LNCaP clone FGC (cell line): Measurements from ENCODE around the gene PFKM.

ENCODE experiments used
- DNase-seq: peaks from one replicate; pipeline ENCODE4 v3.0.0-alpha.2; 2011; ENCODE audit warnings: low read depth
- H3K4me3 ChIP-seq: 2 replicates; pipeline ENCODE4 v1.5.1; 2011; ENCODE audit warnings: mild to moderate bottlenecking, low read depth, low read length, control low read depth
- TF ChIP-seq, protein P1 (sequence below): IDR thresholded peaks from 2 replicates; pipeline ENCODE4 v1.5.1; 2012; ENCODE audit warnings: mild to moderate bottlenecking; ENCODE audit not compliant: control insufficient read depth, insufficient read depth; ENCODE audit errors: extremely low read depth

The PFKM gene

DNA sequence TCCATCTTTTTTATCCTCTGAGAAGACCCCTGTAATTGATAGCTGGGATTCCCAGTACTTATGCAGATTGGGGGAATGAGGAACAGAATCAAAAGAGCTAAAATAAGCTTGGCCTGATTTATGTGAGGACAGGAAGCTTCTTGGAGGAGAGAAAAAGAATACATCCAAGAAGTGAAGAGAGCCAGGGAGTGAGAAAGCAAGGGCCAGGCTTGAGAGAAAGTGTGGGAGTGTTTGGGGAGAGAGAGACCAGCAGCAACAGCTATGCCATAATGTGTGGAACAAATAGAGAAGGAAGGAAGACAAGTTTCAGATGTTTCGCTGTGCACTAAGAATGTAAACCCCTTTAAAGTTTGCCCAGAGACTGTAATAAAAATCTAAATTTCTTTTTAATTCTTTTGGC lies 60.3 kb downstream of the PFKM start:
- TF ChIP-seq, protein P1, sequence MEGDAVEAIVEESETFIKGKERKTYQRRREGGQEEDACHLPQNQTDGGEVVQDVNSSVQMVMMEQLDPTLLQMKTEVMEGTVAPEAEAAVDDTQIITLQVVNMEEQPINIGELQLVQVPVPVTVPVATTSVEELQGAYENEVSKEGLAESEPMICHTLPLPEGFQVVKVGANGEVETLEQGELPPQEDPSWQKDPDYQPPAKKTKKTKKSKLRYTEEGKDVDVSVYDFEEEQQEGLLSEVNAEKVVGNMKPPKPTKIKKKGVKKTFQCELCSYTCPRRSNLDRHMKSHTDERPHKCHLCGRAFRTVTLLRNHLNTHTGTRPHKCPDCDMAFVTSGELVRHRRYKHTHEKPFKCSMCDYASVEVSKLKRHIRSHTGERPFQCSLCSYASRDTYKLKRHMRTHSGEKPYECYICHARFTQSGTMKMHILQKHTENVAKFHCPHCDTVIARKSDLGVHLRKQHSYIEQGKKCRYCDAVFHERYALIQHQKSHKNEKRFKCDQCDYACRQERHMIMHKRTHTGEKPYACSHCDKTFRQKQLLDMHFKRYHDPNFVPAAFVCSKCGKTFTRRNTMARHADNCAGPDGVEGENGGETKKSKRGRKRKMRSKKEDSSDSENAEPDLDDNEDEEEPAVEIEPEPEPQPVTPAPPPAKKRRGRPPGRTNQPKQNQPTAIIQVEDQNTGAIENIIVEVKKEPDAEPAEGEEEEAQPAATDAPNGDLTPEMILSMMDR: no peak
- no peak overlapping the region for H3K4me3 ChIP-seq
- no peak for DNase-seq

DNA sequence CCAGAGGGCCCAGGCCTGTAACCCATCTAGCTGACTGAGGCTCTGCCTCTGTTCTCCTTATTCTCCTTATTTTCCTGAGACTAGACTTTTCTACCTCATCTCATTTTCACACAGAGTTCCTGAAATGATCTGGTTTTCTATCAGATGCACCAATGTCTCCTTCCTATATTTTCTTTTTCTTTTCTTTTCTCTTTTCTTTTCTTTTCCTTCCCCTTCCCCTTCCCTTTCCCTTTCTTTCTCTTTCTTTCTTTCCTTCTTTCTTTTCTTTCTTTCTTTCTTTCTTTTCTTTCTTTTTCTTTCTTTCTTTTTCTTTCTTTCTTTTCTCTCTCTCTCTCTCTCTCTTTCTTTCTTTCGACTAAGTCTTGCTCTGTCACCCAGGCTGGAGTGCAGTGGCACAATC lies 61.3 kb downstream of the PFKM start:
- TF ChIP-seq, protein P1: no peak
- DNase-seq: no peak

DNA sequence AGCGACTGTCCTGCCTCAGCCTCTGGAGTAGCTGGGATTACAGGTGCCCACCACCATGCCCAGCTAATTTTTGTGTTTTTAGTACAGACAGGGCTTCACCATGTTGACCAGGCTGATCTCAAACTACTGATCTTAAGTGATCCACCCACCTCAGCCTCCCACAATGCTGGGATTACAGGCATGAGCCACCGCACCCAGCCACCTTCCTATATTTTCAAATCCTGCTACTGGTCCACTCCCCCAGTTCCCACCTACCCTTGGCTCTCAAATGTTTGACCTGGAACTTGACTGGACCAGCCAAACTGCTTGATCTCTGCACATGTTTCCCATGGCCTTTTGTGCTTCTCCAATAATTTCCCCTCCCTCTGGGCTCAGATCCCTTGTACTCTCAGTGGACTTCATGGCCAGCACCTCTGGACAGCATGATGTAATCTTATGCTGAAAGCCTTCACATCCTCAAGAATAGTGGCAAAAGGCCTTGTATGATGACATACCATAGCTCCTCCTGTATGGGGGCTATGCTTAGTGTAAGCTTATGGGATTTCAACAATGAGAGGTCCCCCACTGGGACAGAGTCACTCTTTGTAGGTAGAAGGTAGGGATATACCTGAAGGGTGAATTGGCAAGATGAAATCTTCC lies 61.8 kb downstream of the PFKM start:
- no peak for DNase-seq
- TF ChIP-seq, protein P1: no peak
- H3K4me3 ChIP-seq: no peak overlapping the region

More for the DNA sequence above, 61.3 kb downstream of the PFKM start:
- H3K4me3 ChIP-seq: no peak overlapping the region

DNA sequence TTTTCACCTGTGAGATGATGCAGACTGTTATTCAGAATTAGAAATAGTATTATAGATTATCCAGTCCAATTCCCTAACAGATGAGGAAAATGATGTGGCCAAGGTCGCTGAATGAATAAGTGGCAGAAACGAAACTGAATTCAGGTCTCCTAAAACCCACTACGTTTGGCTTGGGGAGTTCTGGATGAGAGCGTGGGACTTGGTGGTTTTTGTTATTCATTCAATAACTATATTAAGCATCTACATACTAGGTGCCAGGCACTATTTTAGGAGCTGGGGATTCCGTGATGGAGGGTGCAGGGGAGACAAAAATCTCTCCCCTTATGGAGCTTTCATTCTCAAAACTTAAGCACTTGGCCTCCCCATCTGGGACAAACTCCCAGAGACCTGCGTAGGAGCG lies 63.5 kb downstream of the PFKM start:
- H3K4me3 ChIP-seq: peak overlapping the region; percentile 47
- TF ChIP-seq, protein P1: no peak
- no peak for DNase-seq

DNA sequence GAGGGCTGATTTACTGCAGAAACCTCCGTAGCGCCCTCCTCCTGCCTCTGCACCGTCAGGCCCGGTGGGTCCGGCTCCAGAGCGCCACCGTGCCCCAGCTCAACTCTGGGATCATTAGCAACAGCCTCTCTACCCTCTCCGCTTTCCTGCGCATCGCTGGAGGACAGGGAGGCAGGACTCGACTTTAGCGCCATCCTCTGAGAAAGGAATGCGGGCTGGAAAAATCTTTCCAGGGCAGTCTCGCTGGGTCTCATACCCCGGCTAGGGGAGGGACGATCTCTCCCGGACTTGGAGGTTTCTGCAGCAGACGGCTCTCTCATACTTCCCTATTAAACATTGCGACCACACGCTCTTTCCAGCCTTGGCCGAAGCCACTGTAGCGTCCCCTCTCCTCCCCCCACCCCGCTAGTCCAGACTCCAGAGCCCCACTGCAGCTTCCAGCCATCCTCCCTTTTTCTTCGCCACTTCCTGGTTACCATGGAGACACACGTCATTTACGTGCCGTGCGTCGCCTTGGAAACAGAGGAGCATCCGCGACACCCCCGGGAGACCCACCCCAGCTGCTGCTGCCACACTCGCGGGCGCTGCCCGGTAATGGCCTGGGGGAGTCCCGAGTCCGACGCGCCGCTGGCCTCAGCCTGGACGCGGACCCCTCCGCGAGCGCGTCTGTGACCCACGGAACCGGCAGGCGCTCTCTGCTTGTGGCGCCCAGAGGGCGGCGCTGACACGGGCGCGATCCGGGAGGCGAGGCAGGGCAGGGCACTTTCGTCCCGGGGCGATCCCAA lies 64.1 kb downstream of the PFKM start, which contains the start of gene CCDC184:
TSS of gene CCDC184 (plus strand) at position 554 of the 785 bp plus-strand sequence. CDS start 479 bp downstream, outside the sequence.
- DNase-seq: no peak
- H3K4me3 ChIP-seq: peak within 1 kb of the TSS; percentile 47
- TF ChIP-seq, protein P1: peak; percentile 52

DNA sequence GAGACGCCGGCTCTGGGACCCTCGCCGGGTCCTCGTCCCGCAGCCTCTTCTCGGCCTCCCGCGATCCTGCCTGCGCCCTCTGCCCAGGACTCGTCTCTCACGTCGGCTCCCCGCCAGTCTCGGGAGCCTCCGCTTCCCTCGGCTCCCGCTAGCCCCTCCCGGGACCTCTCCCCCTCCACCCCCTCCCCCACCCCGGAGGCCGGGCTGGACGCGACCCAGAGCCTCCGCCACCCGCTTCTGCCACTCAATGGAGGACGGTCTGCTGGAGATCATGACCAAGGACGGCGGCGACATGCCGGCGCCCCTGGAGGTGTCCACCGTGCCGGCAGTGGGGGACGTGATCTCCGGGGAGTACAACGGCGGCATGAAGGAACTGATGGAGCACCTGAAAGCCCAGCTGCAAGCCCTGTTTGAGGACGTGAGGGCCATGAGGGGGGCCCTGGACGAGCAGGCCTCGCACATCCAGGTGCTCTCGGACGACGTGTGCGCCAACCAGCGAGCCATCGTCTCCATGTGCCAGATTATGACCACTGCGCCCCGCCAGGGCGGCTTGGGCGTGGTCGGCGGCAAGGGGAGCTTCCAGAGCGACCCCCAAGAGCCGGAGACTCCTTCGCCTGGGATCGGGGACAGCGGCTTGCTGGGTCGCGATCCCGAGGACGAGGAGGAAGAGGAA lies 64.8 kb downstream of the PFKM start:
- peak overlapping the region; percentile 47 for H3K4me3 ChIP-seq
- DNase-seq: no peak
- TF ChIP-seq, protein P1: no peak
